Measurements from ENCODE around the gene FBXO3.

FBXO3 gene

DNA sequence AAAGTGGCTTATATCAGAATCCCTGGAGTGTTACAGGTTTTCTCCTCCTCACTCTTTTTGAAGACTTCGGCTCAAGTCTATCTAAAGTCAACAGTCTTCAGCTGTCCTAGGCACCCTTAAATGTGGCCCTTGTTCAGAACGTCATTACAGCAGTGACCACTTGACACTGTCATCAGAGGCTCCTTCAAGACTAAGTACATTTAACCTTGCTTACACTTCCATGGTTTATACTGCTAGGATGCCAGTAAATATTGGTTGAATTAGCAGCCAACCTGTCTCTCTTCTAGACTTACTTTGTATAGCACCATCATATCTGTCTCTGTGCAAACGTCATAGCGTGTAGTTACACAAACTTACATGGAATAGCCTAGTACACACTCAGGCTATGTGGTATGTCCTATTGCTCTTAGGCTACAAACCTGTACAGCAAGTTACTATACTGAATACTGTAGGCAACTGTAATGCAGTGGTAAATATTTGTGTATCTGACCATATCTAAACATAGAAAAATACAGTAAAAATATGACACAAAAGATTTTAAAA lies 60.4 kb downstream of the FBXO3 start:
- H3K27ac ChIP-seq, result no peak overlapping the region
- H3K4me2 ChIP-seq, result no peak overlapping the region
- no peaks in the 10 kb centered on the region for H3K27me3 ChIP-seq (ENCODE audit: insufficient read depth, low read depth)
- TF ChIP-seq, protein P1, sequence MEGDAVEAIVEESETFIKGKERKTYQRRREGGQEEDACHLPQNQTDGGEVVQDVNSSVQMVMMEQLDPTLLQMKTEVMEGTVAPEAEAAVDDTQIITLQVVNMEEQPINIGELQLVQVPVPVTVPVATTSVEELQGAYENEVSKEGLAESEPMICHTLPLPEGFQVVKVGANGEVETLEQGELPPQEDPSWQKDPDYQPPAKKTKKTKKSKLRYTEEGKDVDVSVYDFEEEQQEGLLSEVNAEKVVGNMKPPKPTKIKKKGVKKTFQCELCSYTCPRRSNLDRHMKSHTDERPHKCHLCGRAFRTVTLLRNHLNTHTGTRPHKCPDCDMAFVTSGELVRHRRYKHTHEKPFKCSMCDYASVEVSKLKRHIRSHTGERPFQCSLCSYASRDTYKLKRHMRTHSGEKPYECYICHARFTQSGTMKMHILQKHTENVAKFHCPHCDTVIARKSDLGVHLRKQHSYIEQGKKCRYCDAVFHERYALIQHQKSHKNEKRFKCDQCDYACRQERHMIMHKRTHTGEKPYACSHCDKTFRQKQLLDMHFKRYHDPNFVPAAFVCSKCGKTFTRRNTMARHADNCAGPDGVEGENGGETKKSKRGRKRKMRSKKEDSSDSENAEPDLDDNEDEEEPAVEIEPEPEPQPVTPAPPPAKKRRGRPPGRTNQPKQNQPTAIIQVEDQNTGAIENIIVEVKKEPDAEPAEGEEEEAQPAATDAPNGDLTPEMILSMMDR (conservative IDR thresholded peaks at IDR 0.05; ENCODE audit: low read depth, low read length), result no peak
- peaks cover 6% of the 10 kb centered on the region; the same call in 1 of the 2 replicates for H4K20me1 ChIP-seq (ENCODE audit: insufficient read depth)
- peaks cover 18% of the 10 kb centered on the region for H3K4me1 ChIP-seq (ENCODE audit: low read depth, poor library complexity, severe bottlenecking)
- H3K79me2 ChIP-seq (ENCODE audit: insufficient read depth, low read depth), result peaks cover 33% of the 10 kb centered on the region; the same call in 1 of the 2 replicates
- H3K36me3 ChIP-seq (ENCODE audit: insufficient read depth), result peaks cover 14% of the 10 kb centered on the region; the same call in 1 of the 2 replicates
- no peak overlapping the region for H2AFZ ChIP-seq (ENCODE audit: low read depth)
- H3K9ac ChIP-seq, result no peak overlapping the region
- H3K4me3 ChIP-seq (IDR thresholded peaks at IDR 0.05; ENCODE audit: insufficient read depth, low read depth, low read length), result no peak overlapping the region

DNA sequence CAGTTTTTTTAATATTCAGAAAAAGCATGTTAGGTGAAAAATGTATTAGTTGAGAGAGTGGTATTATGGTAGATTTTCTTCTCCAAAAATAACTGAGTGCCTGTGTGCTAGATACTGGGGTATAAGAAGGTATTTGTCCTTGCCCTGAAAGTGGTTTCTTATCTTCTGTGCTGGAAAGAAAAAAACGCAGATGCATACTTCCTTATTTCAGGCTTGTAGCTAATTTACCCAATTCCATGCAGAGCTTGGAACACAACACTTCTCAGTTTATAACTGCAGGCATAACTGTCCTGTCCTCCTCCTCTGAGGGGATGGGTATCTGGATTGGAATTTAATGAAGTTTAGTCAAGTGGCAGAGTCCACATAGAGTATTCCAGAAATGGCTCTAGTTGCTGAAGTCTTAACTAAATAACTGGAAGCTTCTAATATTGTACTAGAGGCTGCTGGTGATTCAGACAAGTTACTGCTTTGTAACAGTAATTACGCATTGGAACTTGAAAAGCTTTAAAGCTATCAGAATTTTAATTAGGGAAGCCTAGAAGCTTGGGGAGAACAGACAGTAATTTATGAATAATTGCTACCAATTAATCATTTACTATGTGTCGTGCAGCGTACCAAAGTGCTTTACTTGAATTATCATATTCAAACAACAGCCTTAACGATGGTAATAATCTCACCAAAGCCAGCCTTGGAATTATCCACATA lies 61.0 kb downstream of the FBXO3 start:
- Histone ChIP-seq H3K4me2 (no peak overlapping the region), H3K27me3 (ENCODE audit: insufficient read depth, low read depth) (no peaks in the 10 kb centered on the region), H2AFZ (ENCODE audit: low read depth) (no peak overlapping the region), H3K36me3 (ENCODE audit: insufficient read depth) (peaks cover 14% of the 10 kb centered on the region; the same call in 1 of the 2 replicates), H3K4me3 (IDR thresholded peaks at IDR 0.05; ENCODE audit: insufficient read depth, low read depth, low read length) (no peak overlapping the region), H3K27ac (no peak overlapping the region), H3K79me2 (ENCODE audit: insufficient read depth, low read depth) (peaks cover 33% of the 10 kb centered on the region; the same call in 1 of the 2 replicates), H3K9ac (no peak overlapping the region), H3K4me1 (ENCODE audit: low read depth, poor library complexity, severe bottlenecking) (peaks cover 24% of the 10 kb centered on the region), H4K20me1 (ENCODE audit: insufficient read depth) (peaks cover 6% of the 10 kb centered on the region; the same call in 1 of the 2 replicates)
- TF ChIP-seq, protein P1 (conservative IDR thresholded peaks at IDR 0.05; ENCODE audit: low read depth, low read length), result no peak

DNA sequence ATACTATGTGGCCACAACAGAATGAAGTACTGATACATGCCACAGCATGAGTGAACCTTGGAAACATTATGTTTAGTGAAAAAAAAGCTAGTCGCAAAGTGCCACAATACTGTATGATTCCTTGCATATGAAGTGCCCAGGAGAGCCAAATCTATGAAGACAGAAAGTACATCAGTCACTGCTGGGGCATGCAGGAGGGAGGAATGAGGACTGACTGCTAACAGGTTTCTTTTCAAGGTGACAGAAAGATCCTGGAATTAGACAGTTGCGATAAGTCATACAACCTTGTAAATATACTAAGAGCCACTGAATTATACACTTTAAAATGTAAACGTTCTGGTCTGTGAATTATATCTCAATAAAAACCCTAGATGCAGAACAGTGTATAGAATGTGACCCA lies 61.9 kb downstream of the FBXO3 start:
- H3K79me2 ChIP-seq (ENCODE audit: insufficient read depth, low read depth), result peaks cover 26% of the 10 kb centered on the region; the same call in 1 of the 2 replicates
- H3K27ac ChIP-seq, result no peak overlapping the region
- H3K36me3 ChIP-seq (ENCODE audit: insufficient read depth), result peaks cover 11% of the 10 kb centered on the region; the same call in 1 of the 2 replicates
- no peak overlapping the region for H2AFZ ChIP-seq (ENCODE audit: low read depth)
- H3K4me1 ChIP-seq (ENCODE audit: low read depth, poor library complexity, severe bottlenecking), result peaks cover 25% of the 10 kb centered on the region
- H3K27me3 ChIP-seq (ENCODE audit: insufficient read depth, low read depth), result no peaks in the 10 kb centered on the region
- TF ChIP-seq, protein P1 (conservative IDR thresholded peaks at IDR 0.05; ENCODE audit: low read depth, low read length), result no peak
- no peak overlapping the region for H3K4me3 ChIP-seq (IDR thresholded peaks at IDR 0.05; ENCODE audit: insufficient read depth, low read depth, low read length)
- peaks cover 6% of the 10 kb centered on the region; the same call in 1 of the 2 replicates for H4K20me1 ChIP-seq (ENCODE audit: insufficient read depth)
- H3K4me2 ChIP-seq, result no peak overlapping the region
- no peak overlapping the region for H3K9ac ChIP-seq

DNA sequence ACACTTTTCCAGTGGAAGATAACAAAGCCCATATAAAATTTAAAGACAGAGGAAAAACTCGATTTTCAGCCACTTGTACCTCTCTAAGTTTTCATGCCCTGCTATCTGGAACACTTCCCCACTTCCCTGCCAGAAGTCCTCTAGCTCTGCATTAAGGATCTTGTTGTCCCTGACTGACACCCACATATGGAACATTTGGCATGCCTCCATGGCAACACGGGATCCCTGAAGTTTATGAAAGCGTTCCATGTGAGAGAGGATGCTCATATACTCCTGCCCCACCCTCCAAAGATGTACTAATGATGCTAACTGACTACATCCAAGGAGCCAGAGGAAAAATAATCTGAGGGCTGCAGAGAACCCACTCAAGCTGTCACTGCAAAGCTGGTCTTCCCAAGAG lies 64.9 kb downstream of the FBXO3 start:
- TF ChIP-seq, protein P1 (conservative IDR thresholded peaks at IDR 0.05; ENCODE audit: low read depth, low read length), result no peak

More for the DNA sequence above, 64.9 kb downstream of the FBXO3 start:
- Histone ChIP-seq H3K4me3 (IDR thresholded peaks at IDR 0.05; ENCODE audit: insufficient read depth, low read depth, low read length) (no peak overlapping the region), H3K4me1 (ENCODE audit: low read depth, poor library complexity, severe bottlenecking) (peaks cover 37% of the 10 kb centered on the region), H3K27me3 (ENCODE audit: insufficient read depth, low read depth) (no peaks in the 10 kb centered on the region), H3K36me3 (ENCODE audit: insufficient read depth) (peaks cover 11% of the 10 kb centered on the region; the same call in 1 of the 2 replicates), H3K79me2 (ENCODE audit: insufficient read depth, low read depth) (peaks cover 11% of the 10 kb centered on the region; the same call in 1 of the 2 replicates), H3K9ac (no peak overlapping the region), H3K27ac (peak overlapping the region; percentile 8; the same call in 1 of the 2 replicates), H4K20me1 (ENCODE audit: insufficient read depth) (peaks cover 6% of the 10 kb centered on the region; the same call in 1 of the 2 replicates), H3K4me2 (peak overlapping the region; percentile 18; the same call in 1 of the 2 replicates), H2AFZ (ENCODE audit: low read depth) (no peak overlapping the region)
